GM23338 (cell line): ENCODE measurements around the gene ZSCAN23. TPM values are rescaled to one million over a fixed set of nuclear protein-coding genes. Genes with fewer than 3 reads are reported as not detected.

Source experiments
- ATAC-seq: fragments of 200-7000 bp; cut with Tn5 transposase; 3 replicates; pipeline ENCODE4 v1.9.1; 2020
- DNase-seq: peaks from one replicate; pipeline ENCODE4 v3.0.0-alpha.2; 2015; ENCODE audit warnings: low spot score
- H2AFZ ChIP-seq: fragments of 200-600 bp; sonication (generic); 2 replicates; pipeline ENCODE4 v1.8.0; 2016; ENCODE audit warnings: antibody characterized with exemption, mild to moderate bottlenecking, moderate library complexity
- H3F3A ChIP-seq: fragments of 200-600 bp; sonication (generic); replicated peaks from 2 replicates; pipeline ENCODE4 v1.8.0; 2017; ENCODE audit warnings: antibody characterized with exemption, mixed run types, low read depth
- H3K27ac ChIP-seq: fragments of 200-600 bp; sonication (generic); 2 replicates; pipeline ENCODE4 v1.6.1; 2016; ENCODE audit warnings: low read depth
- H3K27me3 ChIP-seq: fragments of 200-600 bp; sonication (generic); 2 replicates; pipeline ENCODE4 v1.8.0; 2016; ENCODE audit warnings: mild to moderate bottlenecking, mixed run types, moderate library complexity; ENCODE audit not compliant: insufficient read depth
- H3K36me3 ChIP-seq: fragments of 200-600 bp; sonication (generic); 2 replicates; pipeline ENCODE4 v1.8.0; 2016; ENCODE audit warnings: mild to moderate bottlenecking; ENCODE audit not compliant: insufficient read depth
- H3K4me1 ChIP-seq: fragments of 200-600 bp; sonication (generic); 2 replicates; pipeline ENCODE4 v1.8.0; 2016; ENCODE audit warnings: mild to moderate bottlenecking, moderate library complexity; ENCODE audit not compliant: insufficient read depth
- H3K4me2 ChIP-seq: fragments of 200-600 bp; sonication (generic); 2 replicates; pipeline ENCODE4 v1.7.1; 2017; ENCODE audit warnings: mixed run types
- H3K4me3 ChIP-seq: fragments of 200-600 bp; sonication (generic); 2 replicates; pipeline ENCODE4 v1.6.1; 2016; ENCODE audit warnings: mixed run types
- H3K79me2 ChIP-seq: fragments of 200-600 bp; sonication (generic); replicated peaks from 2 replicates; pipeline ENCODE4 v1.8.0; 2017; ENCODE audit warnings: mild to moderate bottlenecking; ENCODE audit not compliant: insufficient read depth
- H3K9me2 ChIP-seq: fragments of 200-600 bp; sonication (generic); 2 replicates; pipeline ENCODE4 v1.8.0; 2017; ENCODE audit not compliant: insufficient read depth
- H4K20me1 ChIP-seq: fragments of 200-600 bp; sonication (generic); replicated peaks from 2 replicates; pipeline ENCODE4 v1.8.0; 2017; ENCODE audit warnings: mild to moderate bottlenecking; ENCODE audit not compliant: insufficient read depth
- H3K27ac Mint-ChIP-seq: 2 replicates; pipeline ENCODE4 v1.8.0; 2020; ENCODE audit warnings: inconsistent platforms, mild to moderate bottlenecking, moderate library complexity, mixed read lengths
- H3K27me3 Mint-ChIP-seq: 3 replicates; pipeline ENCODE4 v1.8.0; 2022; ENCODE audit warnings: low read depth, mild to moderate bottlenecking, moderate library complexity, mixed read lengths, inconsistent platforms; ENCODE audit not compliant: insufficient read depth, poor library complexity
- H3K36me3 Mint-ChIP-seq: 3 replicates; pipeline ENCODE4 v1.8.0; 2021; ENCODE audit warnings: low read depth, mild to moderate bottlenecking, inconsistent platforms, moderate library complexity, mixed read lengths
- H3K4me1 Mint-ChIP-seq: 3 replicates; pipeline ENCODE4 v1.8.0; 2020; ENCODE audit warnings: mild to moderate bottlenecking, inconsistent platforms, mixed read lengths
- H3K4me3 Mint-ChIP-seq: 3 replicates; pipeline ENCODE4 v1.8.0; 2021; ENCODE audit warnings: moderate library complexity, mild to moderate bottlenecking, inconsistent platforms, mixed read lengths
- H3K9me3 Mint-ChIP-seq: 3 replicates; pipeline ENCODE4 v1.8.0; 2020; ENCODE audit warnings: moderate library complexity, mild to moderate bottlenecking, inconsistent platforms, mixed read lengths
- CREB1 ChIP-seq: fragments of 250-450 bp; sonication (Bioruptor Pico); IDR thresholded peaks from 2 replicates; pipeline ENCODE4 v1.5.0; 2020; ENCODE audit warnings: low read depth, mild to moderate bottlenecking, moderate library complexity
- CTCF ChIP-seq, 2 experiments: fragments of 200-600 bp in 1 of 2; sonication (generic) in 1 of 2; conservative IDR thresholded peaks; 2 replicates each; pipeline versions ENCODE4 v1.5.1 to v1.6.1; 2016 to 2017; ENCODE audit warnings: antibody characterized with exemption in 2 of 2, low read depth in 2 of 2, mild to moderate bottlenecking in 2 of 2, moderate library complexity in 1 of 2
- ETS1 ChIP-seq: IDR thresholded peaks from 2 replicates; pipeline ENCODE4 v1.6.1; 2016; ENCODE audit warnings: antibody characterized with exemption
- EZH2 ChIP-seq: fragments of 200-600 bp; sonication (generic); IDR thresholded peaks from one replicate; pipeline ENCODE4 v1.8.0; 2017; ENCODE audit warnings: antibody characterized with exemption, mild to moderate bottlenecking, low read depth; ENCODE audit not compliant: unreplicated experiment
- EZH2phosphoT487 ChIP-seq: fragments of 200-600 bp; sonication (generic); IDR thresholded peaks from one replicate; pipeline ENCODE4 v1.8.1; 2018; ENCODE audit warnings: antibody characterized with exemption; ENCODE audit not compliant: unreplicated experiment
- NANOG ChIP-seq: IDR thresholded peaks from 2 replicates; pipeline ENCODE4 v1.6.1; 2016; ENCODE audit warnings: antibody characterized with exemption, borderline replicate concordance
- POLR2AphosphoS5 ChIP-seq: IDR thresholded peaks from 2 replicates; pipeline ENCODE4 v1.6.1; 2016; ENCODE audit warnings: antibody characterized with exemption, low read depth
- REST ChIP-seq: IDR thresholded peaks from one replicate; pipeline ENCODE4 v1.6.1; 2018; ENCODE audit warnings: antibody characterized with exemption; ENCODE audit not compliant: unreplicated experiment
- ZNF114 ChIP-seq: fragments of 250-450 bp; sonication (Bioruptor Pico); IDR thresholded peaks from 2 replicates; pipeline ENCODE4 v1.5.0; 2020; ENCODE audit warnings: mild to moderate bottlenecking, moderate library complexity
- ZNF331 ChIP-seq: fragments of 250-450 bp; sonication (Bioruptor Pico); IDR thresholded peaks from 2 replicates; pipeline ENCODE4 v1.5.0; 2020; ENCODE audit warnings: low read depth, mild to moderate bottlenecking, moderate library complexity
- long read RNA-seq: library from polyadenylated mRNA; unstranded; transcript quantifications from one replicate; pipeline ENCODE4 v2.0.0, GENCODE V29; 2020; ENCODE audit not compliant: unreplicated experiment
- polyA plus RNA-seq: library from polyadenylated mRNA; unstranded; fragments of >200 nt; fragmentation: Nextera tagmentation; extraction: Ambion mirVana; gene quantifications from 2 replicates; pipeline ENCODE4 v1.2.1, GENCODE V29; 2016
- total RNA-seq: library from RNA; depleted of rRNA; stranded (reverse); fragments of >200 nt; shearing (Covaris generic); gene quantifications from 2 replicates; pipeline ENCODE4 v1.2.3, GENCODE V29; 2014; rRNA removed

ZSCAN23 gene
- 3.1 and 7.8 TPM in 2 replicates for total RNA-seq
- polyA plus RNA-seq, result 0.30 and 1.9 TPM in 2 replicates
- long read RNA-seq, partial matches to known transcripts, result 1 of 5 reads
- long read RNA-seq, other reads (novel, unspliced or antisense), result 4 of 5 reads

GRCh38 chr6:28443112-28443773, at the start of gene ZSCAN23:
Gene ZSCAN23 (minus strand): TSS chr6:28443491. CDS start chr6:28436266, 7,225 bp downstream.
- Mint-ChIP-seq H3K27ac (peak within 1 kb of the TSS; percentile 99), H3K36me3 (no peaks in the 10 kb centered on the region; the same call in 2 of the 3 replicates), H3K9me3 (peaks cover 9% of the 10 kb centered on the region; the same call in 2 of the 3 replicates), H3K27me3 (peaks cover 9% of the 10 kb centered on the region), H3K4me1 (peaks cover 10% of the 10 kb centered on the region), H3K4me3 (peak within 1 kb of the TSS; percentile 99)
- Histone ChIP-seq H3K9me2 (no peaks in the 10 kb centered on the region; the same call in 1 of the 2 replicates), H3F3A (no peaks in the 10 kb centered on the region), H3K4me1 (0 out of 2 replicates have a peak, but pooled peaks cover 3% of the 10 kb centered on the region), H3K27me3 (no peaks in the 10 kb centered on the region), H4K20me1 (no peaks in the 10 kb centered on the region; the same call in 1 of the 2 replicates), H3K79me2 (0 out of 2 replicates have a peak, but pooled peaks cover 4% of the 10 kb centered on the region), H3K36me3 (no peaks in the 10 kb centered on the region), H3K4me2 (peak within 1 kb of the TSS; percentile 85), H3K4me3 (peak within 1 kb of the TSS; percentile 75), H2AFZ (peak within 1 kb of the TSS; percentile 40), H3K27ac (peak within 1 kb of the TSS; percentile 65; the same call in 1 of the 2 replicates)
- DNase-seq (peak; percentile 96), ATAC-seq (peak; percentile 90)
- TF ChIP-seq POLR2AphosphoS5 (peak; percentile 95), CTCF (conservative IDR thresholded peaks at IDR 0.05; ENCODE audit: low read depth in 2 of 2) (no peak), ZNF331 (CRISPR knock-in tag) (no peak), CREB1 (CRISPR knock-in tag) (peak; percentile 93)

- Histone ChIP-seq H3K79me2 (no peaks in the 10 kb centered on the region), H3K27me3 (peaks cover 17% of the 10 kb centered on the region), H3K4me2 (peak overlapping the region; percentile 84), H3K27ac (no peak overlapping the region), H4K20me1 (no peaks in the 10 kb centered on the region), H3K9me2 (no peaks in the 10 kb centered on the region), H3K36me3 (no peaks in the 10 kb centered on the region), H3K4me1 (peaks cover 6% of the 10 kb centered on the region), H3K4me3 (peak overlapping the region; percentile 69), H2AFZ (no peak overlapping the region), H3F3A (no peaks in the 10 kb centered on the region)
- Mint-ChIP-seq H3K27me3 (peaks cover 27% of the 10 kb centered on the region), H3K4me3 (peak overlapping the region; percentile 79), H3K36me3 (peaks cover 2% of the 10 kb centered on the region; the same call in 2 of the 3 replicates), H3K27ac (no peak overlapping the region), H3K4me1 (peaks cover 13% of the 10 kb centered on the region), H3K9me3 (peaks cover 2% of the 10 kb centered on the region; the same call in 2 of the 3 replicates)
- no peak for ATAC-seq
- DNase-seq, result no peak
- TF ChIP-seq ZNF114 (CRISPR knock-in tag) (no peak), EZH2phosphoT487 (no peak), ETS1 (no peak), EZH2 (no peak), NANOG (no peak), REST (no peak)
Measured at GRCh38 chr6:28491984-28492317, 48.7 kb upstream of the ZSCAN23 start.
